Measurements from ENCODE around the gene C12orf43. TPM values are rescaled to one million over a fixed set of nuclear protein-coding genes. Genes with fewer than 3 reads are reported as not detected.

C12orf43 gene
- total RNA-seq, 1 donor from 2014 or later, result 14.2 TPM

DNA sequence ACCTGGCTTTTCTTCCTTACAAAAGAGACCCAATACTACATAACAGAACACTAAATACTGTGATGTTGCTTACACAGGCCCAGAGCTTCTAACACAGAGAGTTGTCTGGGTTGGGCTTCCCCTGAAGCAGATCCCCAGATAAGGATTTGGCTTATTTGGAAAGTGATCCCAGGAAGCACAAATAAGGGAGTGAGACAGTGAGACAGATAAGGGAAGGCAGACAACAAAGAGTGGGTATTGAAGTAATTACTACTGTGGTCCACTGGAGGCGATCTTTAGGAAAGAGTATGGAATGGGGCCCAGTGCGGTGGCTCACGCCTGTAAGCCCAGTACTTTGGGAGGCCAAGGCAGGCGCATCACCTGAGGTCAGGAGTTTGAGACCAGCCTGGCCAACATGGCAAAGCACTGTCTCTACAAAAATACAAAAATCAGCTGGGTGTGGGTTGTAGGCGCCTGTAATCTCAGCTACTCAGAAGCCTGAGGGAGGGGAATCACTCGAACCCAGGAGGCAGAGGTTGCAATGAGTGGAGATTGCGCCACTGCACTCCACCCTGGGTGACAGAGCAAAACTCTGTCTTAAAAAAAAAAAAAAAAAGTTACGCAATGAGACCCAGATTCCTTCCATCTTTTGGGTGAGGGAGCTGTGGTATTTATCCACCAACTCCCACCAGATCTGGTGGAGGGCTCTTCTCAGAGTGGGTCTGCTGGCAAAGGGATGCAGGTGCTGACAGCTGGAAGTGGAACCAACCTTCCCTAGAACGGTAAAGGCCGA lies 10.2 kb upstream of the C12orf43 start:
- H3K27ac Mint-ChIP-seq (ENCODE audit: unreplicated experiment), result no peak overlapping the region

DNA sequence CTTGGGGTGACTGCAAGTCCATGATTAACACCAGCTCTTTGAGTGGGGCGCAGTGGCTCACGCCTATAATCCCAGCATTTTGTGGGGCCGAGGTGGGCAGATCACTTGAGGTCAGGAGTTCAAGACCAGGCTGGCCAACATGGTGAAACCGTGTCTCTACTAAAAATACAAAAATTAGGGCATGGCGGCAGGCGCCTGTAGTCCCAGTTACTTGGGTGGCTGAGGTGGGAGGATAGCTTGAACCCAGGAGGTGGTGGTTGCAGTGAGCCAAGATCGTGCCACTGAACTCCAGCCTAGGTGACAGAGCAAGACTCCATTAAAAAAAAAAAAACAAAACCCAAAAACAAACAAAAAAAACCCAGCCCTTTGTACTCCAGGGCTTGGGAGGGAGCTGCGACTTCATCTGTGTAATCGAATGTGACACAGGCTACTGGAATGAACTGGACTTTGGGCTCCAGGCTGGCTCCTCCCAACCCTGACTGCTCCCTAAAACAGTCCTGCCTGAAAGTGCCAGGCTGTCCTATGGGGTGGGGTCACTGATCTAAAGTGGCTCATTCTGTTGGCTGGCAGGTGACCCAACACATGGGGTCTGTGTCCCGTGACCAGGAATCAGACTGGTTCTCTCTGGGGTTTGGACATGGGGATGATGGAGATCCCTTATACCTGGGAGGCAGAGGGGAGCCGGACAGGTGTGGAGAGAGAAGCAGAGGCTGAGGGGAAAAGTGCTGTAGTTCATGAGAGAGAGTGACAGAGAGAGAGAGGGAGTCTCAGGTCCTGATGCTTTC lies 9.3 kb upstream of the C12orf43 start:
- no peak overlapping the region for H3K4me3 Mint-ChIP-seq (ENCODE audit: unreplicated experiment)
- no peak for DNase-seq (ENCODE audit: extremely low spot score, unreplicated experiment)
- peaks cover 15% of the 10 kb centered on the region for H3K27me3 Mint-ChIP-seq (ENCODE audit: unreplicated experiment)
- H3K27ac Mint-ChIP-seq (ENCODE audit: unreplicated experiment), result no peak overlapping the region
- H3K36me3 Mint-ChIP-seq (ENCODE audit: unreplicated experiment), result no peaks in the 10 kb centered on the region
- TF ChIP-seq, protein P1, sequence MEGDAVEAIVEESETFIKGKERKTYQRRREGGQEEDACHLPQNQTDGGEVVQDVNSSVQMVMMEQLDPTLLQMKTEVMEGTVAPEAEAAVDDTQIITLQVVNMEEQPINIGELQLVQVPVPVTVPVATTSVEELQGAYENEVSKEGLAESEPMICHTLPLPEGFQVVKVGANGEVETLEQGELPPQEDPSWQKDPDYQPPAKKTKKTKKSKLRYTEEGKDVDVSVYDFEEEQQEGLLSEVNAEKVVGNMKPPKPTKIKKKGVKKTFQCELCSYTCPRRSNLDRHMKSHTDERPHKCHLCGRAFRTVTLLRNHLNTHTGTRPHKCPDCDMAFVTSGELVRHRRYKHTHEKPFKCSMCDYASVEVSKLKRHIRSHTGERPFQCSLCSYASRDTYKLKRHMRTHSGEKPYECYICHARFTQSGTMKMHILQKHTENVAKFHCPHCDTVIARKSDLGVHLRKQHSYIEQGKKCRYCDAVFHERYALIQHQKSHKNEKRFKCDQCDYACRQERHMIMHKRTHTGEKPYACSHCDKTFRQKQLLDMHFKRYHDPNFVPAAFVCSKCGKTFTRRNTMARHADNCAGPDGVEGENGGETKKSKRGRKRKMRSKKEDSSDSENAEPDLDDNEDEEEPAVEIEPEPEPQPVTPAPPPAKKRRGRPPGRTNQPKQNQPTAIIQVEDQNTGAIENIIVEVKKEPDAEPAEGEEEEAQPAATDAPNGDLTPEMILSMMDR (IDR thresholded peaks at IDR 0.05), result no peak
- no peaks in the 10 kb centered on the region for H3K9me3 Mint-ChIP-seq (ENCODE audit: unreplicated experiment)
- H3K4me1 Mint-ChIP-seq (ENCODE audit: unreplicated experiment), result peaks cover 3% of the 10 kb centered on the region

More for the DNA sequence above, 10.2 kb upstream of the C12orf43 start:
- no peaks in the 10 kb centered on the region for H3K9me3 Mint-ChIP-seq (ENCODE audit: unreplicated experiment)
- H3K4me3 Mint-ChIP-seq (ENCODE audit: unreplicated experiment), result no peak overlapping the region
- peaks cover 15% of the 10 kb centered on the region for H3K27me3 Mint-ChIP-seq (ENCODE audit: unreplicated experiment)
- TF ChIP-seq, protein P1 (IDR thresholded peaks at IDR 0.05), result no peak
- peaks cover 4% of the 10 kb centered on the region for H3K4me1 Mint-ChIP-seq (ENCODE audit: unreplicated experiment)
- no peak for DNase-seq (ENCODE audit: extremely low spot score, unreplicated experiment)
- no peaks in the 10 kb centered on the region for H3K36me3 Mint-ChIP-seq (ENCODE audit: unreplicated experiment)

DNA sequence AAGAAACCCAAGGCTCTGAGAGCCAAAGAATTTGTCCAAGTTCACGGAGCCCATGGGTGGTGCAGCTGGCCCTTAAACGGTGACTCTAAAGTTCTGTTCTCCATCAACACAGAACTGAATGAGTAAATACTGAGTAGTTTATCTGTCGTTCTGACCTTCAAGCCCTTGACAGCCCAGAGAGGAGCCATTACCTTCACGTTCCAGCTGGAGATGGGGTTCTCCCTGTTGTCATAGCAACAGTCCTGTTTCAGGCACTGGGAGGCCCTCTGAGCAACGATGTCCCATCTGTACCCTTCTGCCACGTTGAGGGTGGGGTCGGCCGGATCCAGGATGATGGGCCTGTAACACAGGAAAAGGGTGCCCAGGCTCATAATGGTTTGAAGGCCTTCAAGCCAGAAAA lies 7.5 kb upstream of the C12orf43 start:
- DNase-seq (ENCODE audit: extremely low spot score, unreplicated experiment), result no peak
- H3K4me1 Mint-ChIP-seq (ENCODE audit: unreplicated experiment), result no peaks in the 10 kb centered on the region
- H3K36me3 Mint-ChIP-seq (ENCODE audit: unreplicated experiment), result no peaks in the 10 kb centered on the region
- no peaks in the 10 kb centered on the region for H3K9me3 Mint-ChIP-seq (ENCODE audit: unreplicated experiment)
- H3K27me3 Mint-ChIP-seq (ENCODE audit: unreplicated experiment), result peaks cover 20% of the 10 kb centered on the region
- TF ChIP-seq, protein P1 (IDR thresholded peaks at IDR 0.05), result no peak
- no peak overlapping the region for H3K4me3 Mint-ChIP-seq (ENCODE audit: unreplicated experiment)
- H3K27ac Mint-ChIP-seq (ENCODE audit: unreplicated experiment), result no peak overlapping the region

DNA sequence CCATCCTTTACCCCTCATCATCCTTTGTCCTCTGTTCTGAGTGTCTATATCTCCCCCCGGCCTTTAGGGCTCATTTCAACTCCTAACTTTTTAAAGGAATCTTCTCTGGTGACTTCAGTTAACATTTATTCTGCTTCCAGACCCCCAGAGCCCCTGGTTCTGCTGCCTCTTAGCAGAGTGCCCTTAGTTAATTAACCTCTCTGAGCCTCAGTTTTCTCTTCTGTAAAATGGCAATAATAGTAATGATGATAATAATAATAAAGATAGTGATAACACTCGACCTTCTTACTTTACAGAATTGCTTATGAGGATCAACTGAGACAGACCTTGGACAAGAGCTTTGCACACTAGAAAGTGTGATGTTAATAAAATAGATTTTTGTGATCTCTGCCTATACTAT lies 6.4 kb upstream of the C12orf43 start:
- no peak overlapping the region for H3K4me3 Mint-ChIP-seq (ENCODE audit: unreplicated experiment)
- peaks cover 21% of the 10 kb centered on the region for H3K27me3 Mint-ChIP-seq (ENCODE audit: unreplicated experiment)
- H3K4me1 Mint-ChIP-seq (ENCODE audit: unreplicated experiment), result no peaks in the 10 kb centered on the region
- no peaks in the 10 kb centered on the region for H3K36me3 Mint-ChIP-seq (ENCODE audit: unreplicated experiment)
- no peak for DNase-seq (ENCODE audit: extremely low spot score, unreplicated experiment)
- TF ChIP-seq, protein P1 (IDR thresholded peaks at IDR 0.05), result no peak
- no peaks in the 10 kb centered on the region for H3K9me3 Mint-ChIP-seq (ENCODE audit: unreplicated experiment)
- H3K27ac Mint-ChIP-seq (ENCODE audit: unreplicated experiment), result no peak overlapping the region

DNA sequence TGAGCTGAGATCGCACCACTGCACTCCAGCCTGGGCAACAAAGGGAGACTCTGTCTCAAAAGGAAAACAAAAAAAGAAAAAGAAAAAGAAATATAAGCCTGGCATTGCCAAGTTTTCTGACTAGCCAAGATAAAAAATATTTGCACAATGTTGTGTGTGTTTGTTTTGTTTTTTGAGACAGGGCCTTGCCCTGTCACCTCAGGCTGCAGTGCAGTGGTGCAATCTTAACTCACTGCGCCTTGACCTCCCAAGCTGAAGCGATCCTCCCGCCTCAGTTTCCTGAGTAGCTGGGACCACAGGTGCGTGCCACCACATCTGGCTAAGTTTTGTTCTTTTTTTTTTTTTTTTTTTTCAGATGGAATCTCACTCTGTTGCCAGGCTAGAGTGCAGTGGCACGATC lies 5.5 kb upstream of the C12orf43 start:
- DNase-seq (ENCODE audit: extremely low spot score, unreplicated experiment), result no peak
- Mint-ChIP-seq H3K27me3 (ENCODE audit: unreplicated experiment) (peaks cover 16% of the 10 kb centered on the region), H3K4me3 (ENCODE audit: unreplicated experiment) (no peak overlapping the region), H3K4me1 (ENCODE audit: unreplicated experiment) (no peaks in the 10 kb centered on the region), H3K9me3 (ENCODE audit: unreplicated experiment) (no peaks in the 10 kb centered on the region), H3K36me3 (ENCODE audit: unreplicated experiment) (no peaks in the 10 kb centered on the region), H3K27ac (ENCODE audit: unreplicated experiment) (no peak overlapping the region)
- TF ChIP-seq, protein P1 (IDR thresholded peaks at IDR 0.05), result no peak

Data from osteocyte (in vitro differentiated cells).